SK-N-MC (cell line): ENCODE data around the gene OR5K4.
A peak's percentile ranks its signal among the peaks of the same experiment; 100 is the strongest.

ENCODE experiments used
- DNase-seq: peaks from one replicate; pipeline ENCODE4 v3.0.0-alpha.2; 2011; ENCODE audit warnings: low read depth, low spot score
- H3K27ac ChIP-seq: fragments of 200-600 bp; sonication (generic); 2 replicates; pipeline ENCODE4 v1.5.1; 2016; ENCODE audit warnings: mixed run types
- H3K36me3 ChIP-seq: fragments of 200-600 bp; sonication (generic); 2 replicates; pipeline ENCODE4 v1.6.1; 2017; ENCODE audit warnings: antibody characterized with exemption, low read length, mixed read lengths; ENCODE audit not compliant: insufficient read depth
- H3K4me3 ChIP-seq: fragments of 200-600 bp; sonication (generic); 2 replicates; pipeline ENCODE4 v1.5.1; 2016
- H3K9ac ChIP-seq: fragments of 200-600 bp; sonication (generic); 2 replicates; pipeline ENCODE4 v1.8.0; 2017; ENCODE audit warnings: mixed run types, mixed read lengths; ENCODE audit not compliant: insufficient read length
- H3K9me3 ChIP-seq: fragments of 200-600 bp; sonication (generic); 2 replicates; pipeline ENCODE4 v1.6.1; 2017; ENCODE audit warnings: low read depth, mild to moderate bottlenecking, antibody characterized with exemption, low read length, moderate library complexity, mixed read lengths
- EZH2 ChIP-seq: fragments of 200-600 bp; sonication (generic); IDR thresholded peaks from one replicate; pipeline ENCODE4 v1.6.1; 2017; ENCODE audit warnings: antibody characterized with exemption
- FOXP2 ChIP-seq: optimal IDR thresholded peaks from 2 replicates; pipeline ENCODE3; 2011; ENCODE audit warnings: mild to moderate bottlenecking, moderate library complexity; ENCODE audit not compliant: insufficient read depth; ENCODE audit errors: extremely low read length, control extremely low read depth
- POLR2AphosphoS5 ChIP-seq: IDR thresholded peaks from 2 replicates; pipeline ENCODE4 v1.6.1; 2012; ENCODE audit warnings: mild to moderate bottlenecking, low read depth, low read length, borderline replicate concordance

Gene OR5K4

GRCh38 chr3:98331329-98331728, 22.3 kb upstream of the OR5K4 start:
- Histone ChIP-seq H3K9ac (no peak overlapping the region), H3K27ac (no peak overlapping the region)
- no peak for DNase-seq

GRCh38 chr3:98333989-98334606, 19.6 kb upstream of the OR5K4 start:
- no peak overlapping the region for H3K4me3 ChIP-seq
- DNase-seq: no peak
- H3K27ac ChIP-seq: no peak overlapping the region
- no peak overlapping the region for H3K9ac ChIP-seq
- no peaks in the 10 kb centered on the region for H3K9me3 ChIP-seq
- H3K36me3 ChIP-seq: no peaks in the 10 kb centered on the region
- no peak for TF ChIP-seq POLR2AphosphoS5
- TF ChIP-seq EZH2: no peak
- no peak for TF ChIP-seq FOXP2

More at GRCh38 chr3:98331329-98331728, 22.3 kb upstream of the OR5K4 start:
- Histone ChIP-seq H3K9me3 (no peaks in the 10 kb centered on the region), H3K4me3 (no peak overlapping the region), H3K36me3 (no peaks in the 10 kb centered on the region)
- TF ChIP-seq FOXP2: no peak
- TF ChIP-seq EZH2: no peak
- TF ChIP-seq POLR2AphosphoS5: no peak

- Histone ChIP-seq H3K36me3 (no peaks in the 10 kb centered on the region), H3K27ac (no peak overlapping the region), H3K9ac (no peak overlapping the region), H3K4me3 (no peak overlapping the region), H3K9me3 (no peaks in the 10 kb centered on the region)
- TF ChIP-seq EZH2 (no peak), FOXP2 (no peak), POLR2AphosphoS5 (no peak)
- no peak for DNase-seq
These were observed 14.6 kb upstream of the OR5K4 start for GRCh38 chr3:98339031-98339430.

GRCh38 chr3:98341758-98342157, 11.9 kb upstream of the OR5K4 start:
- no peaks in the 10 kb centered on the region for H3K36me3 ChIP-seq
- DNase-seq: no peak
- no peaks in the 10 kb centered on the region for H3K9me3 ChIP-seq
- H3K4me3 ChIP-seq: no peak overlapping the region
- no peak overlapping the region for H3K9ac ChIP-seq
- TF ChIP-seq POLR2AphosphoS5 (no peak), EZH2 (no peak), FOXP2 (no peak)
- H3K27ac ChIP-seq: no peak overlapping the region

- DNase-seq: peak; percentile 24
- TF ChIP-seq POLR2AphosphoS5 (no peak), EZH2 (no peak), FOXP2 (no peak)
- no peaks in the 10 kb centered on the region for H3K36me3 ChIP-seq
- no peak overlapping the region for H3K4me3 ChIP-seq
- no peak overlapping the region for H3K9ac ChIP-seq
- H3K27ac ChIP-seq: no peak overlapping the region
- H3K9me3 ChIP-seq: no peaks in the 10 kb centered on the region
These were observed 9.8 kb upstream of the OR5K4 start for GRCh38 chr3:98343647-98344507.

GRCh38 chr3:98350082-98350481, 3.6 kb upstream of the OR5K4 start:
- no peaks in the 10 kb centered on the region for H3K9me3 ChIP-seq
- H3K4me3 ChIP-seq: no peak overlapping the region
- H3K27ac ChIP-seq: no peak overlapping the region
- no peaks in the 10 kb centered on the region for H3K36me3 ChIP-seq
- no peak for TF ChIP-seq POLR2AphosphoS5
- no peak for TF ChIP-seq EZH2
- no peak for TF ChIP-seq FOXP2
- H3K9ac ChIP-seq: no peak overlapping the region
- no peak for DNase-seq

- no peak overlapping the region for H3K4me3 ChIP-seq
- H3K9me3 ChIP-seq: no peaks in the 10 kb centered on the region
- no peak for DNase-seq
- no peak overlapping the region for H3K27ac ChIP-seq
- H3K9ac ChIP-seq: no peak overlapping the region
- no peak for TF ChIP-seq FOXP2
- no peak for TF ChIP-seq EZH2
- TF ChIP-seq POLR2AphosphoS5: no peak
- H3K36me3 ChIP-seq: no peaks in the 10 kb centered on the region
These were observed 5.6 kb downstream of the OR5K4 start for GRCh38 chr3:98359250-98359649.

- H3K27ac ChIP-seq: no peak overlapping the region
- no peak overlapping the region for H3K9ac ChIP-seq
- H3K36me3 ChIP-seq: no peaks in the 10 kb centered on the region
- H3K4me3 ChIP-seq: no peak overlapping the region
- H3K9me3 ChIP-seq: no peaks in the 10 kb centered on the region
- DNase-seq: no peak
- no peak for TF ChIP-seq EZH2
These were observed 6.5 kb downstream of the OR5K4 start for GRCh38 chr3:98359993-98360675.
